Right hindlimb (tissue), 1 donor: ENCODE results near the gene SGTA.
"Not testable (repeated sequence)": the region's sequence is repeated elsewhere in the genome, so short reads cannot be mapped to it uniquely, and the experiment has no call there.

ENCODE experiments used
- DNase-seq: peaks from one replicate; pipeline ENCODE4 v3.0.0-alpha.2; 2018

SGTA gene

DNA sequence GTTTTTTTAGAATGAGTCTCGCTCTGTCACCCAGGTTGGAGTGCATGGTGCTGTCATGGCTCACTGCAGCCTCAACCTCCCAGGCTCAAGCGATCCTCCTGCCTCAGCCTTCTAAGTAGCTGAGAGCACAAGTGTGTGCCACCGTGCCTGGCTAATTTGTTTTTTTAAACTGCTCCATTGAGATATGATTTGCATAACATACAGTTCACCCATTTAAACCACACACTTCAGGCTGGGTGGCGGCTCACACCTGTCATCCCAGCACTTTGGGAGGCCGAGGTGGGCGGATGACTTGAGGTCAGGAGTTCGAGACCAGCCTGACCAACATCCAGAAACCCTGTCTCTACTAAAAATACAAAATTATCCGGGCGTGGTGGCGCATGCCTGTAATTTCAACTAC lies 9.6 kb upstream of the SGTA start:
- not testable (repeated sequence) for DNase-seq

DNA sequence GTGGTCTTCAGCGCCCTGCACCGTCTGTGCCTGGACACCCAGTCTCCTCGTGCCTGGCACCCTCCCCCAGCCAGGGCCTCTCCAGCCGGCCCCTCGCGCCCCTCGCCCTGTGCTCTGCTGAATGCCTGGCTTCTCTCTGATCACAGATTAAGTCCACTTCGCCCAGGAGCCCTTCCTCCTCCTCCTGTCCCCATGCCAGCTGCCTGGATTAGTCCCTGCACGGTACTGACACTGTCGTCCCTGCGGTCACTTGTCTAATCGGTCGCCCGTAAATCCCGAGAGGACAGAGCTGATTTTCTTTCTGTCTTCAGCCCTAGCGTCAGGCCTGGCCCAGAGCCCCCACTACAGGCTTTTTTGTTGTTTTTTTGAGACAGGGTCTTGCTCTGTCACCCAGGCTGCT lies 8.8 kb upstream of the SGTA start:
- DNase-seq: no peak

DNA sequence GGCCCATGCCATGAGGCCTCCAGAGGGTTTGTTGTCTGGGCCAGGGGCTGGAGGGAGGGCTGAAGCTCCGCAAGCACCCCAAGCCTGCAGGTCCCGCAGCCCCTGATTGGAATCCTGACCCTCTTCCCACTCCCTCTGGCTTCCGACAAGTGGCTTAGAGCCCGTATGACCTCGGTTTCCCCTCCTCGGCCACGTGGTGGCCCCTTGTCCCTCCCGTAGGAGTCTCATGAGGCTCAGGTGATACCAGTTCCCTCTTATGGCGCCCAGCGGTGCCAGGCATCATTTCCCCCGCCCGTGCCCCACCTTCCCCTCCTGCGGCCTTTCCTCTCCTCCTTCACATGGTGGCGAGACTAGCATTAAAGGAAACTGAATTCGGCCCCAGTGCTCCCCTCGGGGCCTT lies 8.4 kb upstream of the SGTA start:
- DNase-seq: no peak

DNA sequence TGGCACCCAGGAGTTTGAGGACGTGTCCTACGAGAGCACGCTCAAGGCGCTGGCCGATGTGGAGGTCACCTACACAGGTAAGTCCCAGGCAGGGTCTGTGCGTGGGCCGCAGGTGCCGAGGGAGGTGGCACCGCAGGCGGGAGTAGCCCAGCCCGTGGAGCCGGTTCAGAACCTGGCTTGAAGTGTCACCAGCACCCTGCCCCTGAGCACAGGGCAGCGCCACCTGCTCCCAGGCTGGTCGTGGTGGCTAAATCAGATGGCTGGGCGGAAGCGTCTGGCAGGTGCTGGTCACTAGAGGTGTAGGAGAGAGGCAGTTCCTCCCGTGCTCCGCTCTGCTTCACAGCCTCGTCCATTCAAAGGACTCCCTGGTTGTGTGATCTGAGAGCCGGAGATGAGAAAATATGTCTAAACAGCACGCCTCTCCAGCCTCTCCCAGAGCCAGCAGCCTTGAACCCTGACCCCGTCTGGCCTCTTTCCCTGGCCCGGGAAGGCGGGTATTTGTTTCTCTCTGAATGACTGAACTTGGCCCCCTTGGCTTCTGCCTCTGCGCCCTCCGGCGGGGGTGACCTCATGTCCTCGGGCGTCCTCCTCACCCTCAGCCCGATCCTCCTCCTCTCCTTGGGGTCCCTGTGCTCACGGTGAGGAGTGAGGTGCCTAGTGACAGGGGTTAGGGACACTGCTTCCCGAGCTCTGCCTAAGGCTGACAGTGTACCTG lies 7.6 kb upstream of the SGTA start:
- no peak for DNase-seq

DNA sequence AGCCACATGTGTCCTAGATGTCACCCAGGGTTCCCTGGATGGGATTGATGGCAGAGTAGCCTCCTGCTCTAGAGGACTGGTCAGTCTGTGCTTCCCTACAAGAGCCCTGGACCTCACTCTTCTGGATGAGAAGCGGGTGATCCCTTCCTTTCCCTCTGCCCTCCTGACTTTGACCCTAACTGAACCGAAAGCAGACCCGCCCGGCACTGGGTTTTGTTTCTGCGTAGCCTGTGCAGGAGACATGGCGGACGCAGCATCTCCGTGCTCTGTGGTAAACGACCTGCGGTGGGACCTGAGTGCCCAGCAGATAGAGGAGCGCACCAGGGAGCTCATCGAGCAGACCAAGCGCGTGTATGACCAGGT lies 7.1 kb upstream of the SGTA start:
- no peak for DNase-seq

DNA sequence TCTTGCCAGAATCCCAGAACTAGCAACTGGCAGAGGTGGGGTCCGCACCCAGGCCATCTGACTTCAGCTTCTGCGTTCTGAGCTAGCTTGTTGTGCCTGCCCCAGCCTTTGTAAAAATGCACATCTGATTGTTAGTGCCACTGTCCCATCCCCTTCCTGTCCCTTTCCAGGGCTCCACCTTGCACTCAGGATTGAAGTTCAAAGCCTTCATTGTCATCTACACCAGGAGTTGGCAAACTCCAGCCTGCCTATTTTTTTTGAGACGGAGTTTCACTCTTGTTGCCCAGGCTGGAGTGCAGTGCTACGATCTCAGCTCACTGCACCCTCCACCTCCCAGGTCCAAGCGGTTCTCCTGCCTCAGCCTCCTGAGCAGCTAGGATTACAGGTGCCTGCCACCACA lies 5.2 kb upstream of the SGTA start:
- no peak for DNase-seq

DNA sequence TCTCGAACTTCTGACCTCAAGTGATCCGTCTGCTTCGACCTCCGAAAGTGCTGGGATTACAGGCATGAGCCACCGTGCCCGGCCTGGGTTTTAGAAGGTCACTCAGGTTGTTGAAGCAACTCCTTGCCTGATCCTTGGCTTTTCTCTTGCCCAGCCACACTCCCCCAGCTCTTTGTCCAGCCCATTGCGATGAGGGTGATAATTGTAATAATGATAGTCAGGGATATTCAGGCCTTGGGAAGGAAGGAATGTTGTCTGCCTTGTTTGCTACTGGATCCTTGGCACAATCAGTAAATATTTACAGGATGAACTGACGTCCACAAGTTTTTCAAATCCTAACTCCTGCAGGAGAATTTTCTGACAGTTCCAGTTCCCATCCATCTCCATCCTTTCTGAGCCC lies 4.0 kb upstream of the SGTA start:
- no peak for DNase-seq

DNA sequence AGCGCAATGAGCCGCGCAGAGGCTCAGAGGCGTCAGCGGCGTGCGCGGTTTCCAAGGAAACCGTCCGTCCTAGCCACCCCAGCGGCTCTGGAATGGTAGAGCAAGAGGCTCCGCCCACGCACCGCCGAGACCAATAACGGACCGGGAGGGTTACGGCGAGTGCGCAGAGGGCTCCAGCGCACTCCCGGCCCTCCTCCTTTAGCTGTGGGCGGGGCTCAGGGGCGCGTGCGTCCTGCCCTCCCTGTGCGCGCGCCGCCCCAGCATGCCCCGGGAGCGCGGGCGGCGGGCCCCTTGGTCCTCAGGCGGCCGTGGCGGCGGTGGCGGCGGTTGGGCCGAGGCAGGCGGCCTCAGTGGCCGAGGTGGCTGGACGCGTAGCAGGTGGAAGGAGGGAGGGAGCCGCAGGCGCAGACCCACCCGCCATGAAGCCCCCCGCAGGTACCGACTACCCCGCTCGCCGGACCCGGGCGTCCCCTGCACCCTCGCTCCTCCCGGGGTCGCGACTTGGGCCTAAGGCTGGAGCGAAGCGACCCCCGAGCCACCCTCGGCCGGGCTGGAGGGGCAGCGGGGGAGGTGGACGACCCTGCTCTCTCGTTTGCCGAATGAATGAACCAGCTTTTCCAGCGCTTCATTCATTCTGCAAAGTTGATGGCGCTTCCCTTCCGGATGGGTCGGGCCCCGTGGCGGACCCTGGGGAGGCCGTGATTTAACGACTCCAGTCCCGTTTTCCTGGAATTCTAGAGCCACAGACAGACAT lies 2.3 kb upstream of the SGTA start, which contains the start of gene THOP1:
Gene THOP1, plus strand, starts transcription at position 260 of the 754 bp plus-strand sequence. Its CDS starts 160 bp downstream, at position 420.
- DNase-seq: peak; percentile 99

DNA sequence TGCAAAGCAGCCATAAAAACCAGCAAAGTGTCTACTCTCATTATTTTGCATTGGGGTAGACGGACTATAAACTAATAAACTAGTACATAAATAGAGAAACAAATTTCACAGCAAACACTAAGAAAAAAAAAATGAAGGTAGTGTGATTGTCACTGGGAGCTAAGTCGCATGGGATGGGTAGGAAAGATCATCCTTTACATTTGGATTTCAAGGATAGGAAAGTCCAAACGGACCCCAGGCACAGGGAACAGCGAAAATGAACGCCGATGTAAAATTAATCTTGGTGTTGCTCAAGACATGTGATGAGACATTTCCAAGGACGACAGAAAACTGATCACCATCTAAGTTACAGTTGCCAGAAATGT lies 690 bp upstream of the SGTA start:
- no peak for DNase-seq

DNA sequence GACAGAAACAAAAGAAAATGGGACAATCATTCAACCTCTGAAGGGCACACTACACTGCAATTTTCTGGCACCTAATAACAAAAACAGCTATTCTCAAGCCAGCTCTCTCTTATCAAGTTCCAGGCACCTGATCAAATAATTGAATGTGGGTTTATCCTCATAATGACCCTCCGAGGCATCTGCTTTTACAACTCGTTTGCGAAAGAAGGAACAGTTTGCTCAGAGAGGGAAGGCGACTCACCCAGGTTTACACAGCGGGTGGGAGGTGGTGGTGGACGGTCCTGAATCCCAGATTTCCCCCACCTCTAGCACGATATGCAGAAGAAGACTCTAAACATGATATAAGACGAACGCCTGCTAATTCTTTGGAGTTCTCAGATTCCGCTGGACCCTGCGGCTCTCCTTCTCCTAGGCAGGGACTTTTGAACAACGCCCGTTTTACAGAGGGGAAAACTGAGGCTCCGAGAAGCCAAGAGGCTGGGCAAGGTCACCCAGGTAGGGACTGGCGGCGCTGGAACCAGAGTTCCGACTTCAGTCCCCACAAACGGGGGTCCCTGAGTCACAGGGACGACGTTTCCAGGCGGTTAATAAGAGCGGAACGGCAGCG lies 641 bp downstream of the SGTA start:
- no peak for DNase-seq

DNA sequence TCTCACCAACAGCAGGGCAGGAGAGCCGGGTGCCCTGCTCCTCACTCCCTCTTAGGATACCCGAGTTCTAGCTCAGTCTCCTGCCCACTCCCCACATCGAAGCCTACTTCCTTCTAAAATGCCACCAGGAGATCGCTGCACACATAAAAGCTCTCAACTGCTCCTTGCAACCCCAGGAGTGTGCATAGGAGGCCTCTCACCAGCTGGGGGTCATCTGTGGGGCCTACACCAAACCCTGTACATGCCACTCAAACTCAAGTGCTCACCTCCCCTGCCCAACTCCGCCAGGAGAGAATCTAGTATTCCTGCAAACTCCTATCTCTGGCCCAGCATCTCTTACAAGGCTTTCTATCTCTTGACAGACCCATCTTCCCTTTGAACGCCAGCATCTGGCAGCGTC lies 2.8 kb downstream of the SGTA start:
- DNase-seq: no peak

DNA sequence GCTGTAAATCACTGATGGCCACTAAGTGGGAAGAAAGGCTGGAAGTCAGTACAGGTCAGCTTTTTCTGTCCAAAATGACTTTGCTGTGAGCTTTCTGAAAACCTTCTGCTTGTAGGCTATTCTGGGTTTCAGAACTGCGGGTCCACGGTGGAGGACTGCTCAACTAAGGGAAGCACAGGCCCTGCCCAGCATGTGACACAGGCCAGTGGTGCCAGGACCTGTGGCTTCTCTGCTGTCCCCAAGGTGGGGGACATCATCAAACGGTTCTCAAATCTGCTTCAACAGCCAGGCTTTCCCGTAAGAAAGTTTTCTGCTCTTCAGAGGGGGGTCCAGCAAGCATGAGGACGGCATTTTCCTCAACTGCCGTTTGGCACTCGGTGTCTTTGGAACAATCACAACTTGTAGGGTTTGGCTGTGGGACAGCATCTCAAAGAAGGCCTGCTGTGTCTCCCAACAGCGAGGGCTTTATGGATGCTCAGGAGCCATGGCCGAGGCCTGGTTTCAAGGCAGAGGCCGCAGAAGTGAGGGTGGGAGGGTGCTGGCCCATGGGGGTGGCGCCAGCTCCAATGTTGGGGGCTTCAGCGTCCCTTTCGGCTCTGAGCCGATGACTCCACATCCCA lies 3.8 kb downstream of the SGTA start:
- DNase-seq: no peak

DNA sequence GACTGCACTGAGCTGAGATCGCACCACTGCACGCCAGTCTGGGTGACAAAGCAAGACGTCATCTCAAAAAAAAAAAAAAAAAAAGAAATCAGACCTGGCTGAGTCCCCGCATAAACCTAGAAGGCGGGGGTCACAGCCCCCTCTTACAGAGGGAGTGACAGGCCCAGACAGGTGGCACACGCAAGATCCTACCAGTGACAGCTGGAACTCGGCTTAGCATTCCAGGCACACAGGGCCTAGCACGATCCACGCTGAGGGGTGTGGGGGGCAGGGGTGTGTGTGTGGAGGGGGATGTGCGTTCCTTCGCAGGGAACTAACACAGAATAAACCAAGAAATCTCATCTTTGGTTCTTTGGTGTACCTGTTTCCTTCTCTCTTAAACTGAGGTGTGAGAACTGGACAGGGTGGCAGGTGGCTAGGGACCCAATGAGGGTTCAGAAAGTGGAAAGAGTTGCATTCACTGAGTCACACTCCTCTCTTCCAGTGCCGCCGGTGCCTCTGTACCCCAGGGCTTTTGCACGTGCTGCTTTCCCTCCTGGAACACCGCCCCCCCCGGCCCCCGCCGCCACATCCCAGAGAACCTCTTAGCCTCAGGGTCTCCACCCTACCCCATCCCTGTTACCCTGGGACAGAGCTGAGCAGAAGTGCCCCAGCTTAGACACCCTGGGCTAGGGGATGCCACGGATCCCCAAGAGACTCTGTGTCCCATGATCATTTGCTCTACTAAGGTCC lies 5.0 kb downstream of the SGTA start:
- peak; percentile 50 for DNase-seq

DNA sequence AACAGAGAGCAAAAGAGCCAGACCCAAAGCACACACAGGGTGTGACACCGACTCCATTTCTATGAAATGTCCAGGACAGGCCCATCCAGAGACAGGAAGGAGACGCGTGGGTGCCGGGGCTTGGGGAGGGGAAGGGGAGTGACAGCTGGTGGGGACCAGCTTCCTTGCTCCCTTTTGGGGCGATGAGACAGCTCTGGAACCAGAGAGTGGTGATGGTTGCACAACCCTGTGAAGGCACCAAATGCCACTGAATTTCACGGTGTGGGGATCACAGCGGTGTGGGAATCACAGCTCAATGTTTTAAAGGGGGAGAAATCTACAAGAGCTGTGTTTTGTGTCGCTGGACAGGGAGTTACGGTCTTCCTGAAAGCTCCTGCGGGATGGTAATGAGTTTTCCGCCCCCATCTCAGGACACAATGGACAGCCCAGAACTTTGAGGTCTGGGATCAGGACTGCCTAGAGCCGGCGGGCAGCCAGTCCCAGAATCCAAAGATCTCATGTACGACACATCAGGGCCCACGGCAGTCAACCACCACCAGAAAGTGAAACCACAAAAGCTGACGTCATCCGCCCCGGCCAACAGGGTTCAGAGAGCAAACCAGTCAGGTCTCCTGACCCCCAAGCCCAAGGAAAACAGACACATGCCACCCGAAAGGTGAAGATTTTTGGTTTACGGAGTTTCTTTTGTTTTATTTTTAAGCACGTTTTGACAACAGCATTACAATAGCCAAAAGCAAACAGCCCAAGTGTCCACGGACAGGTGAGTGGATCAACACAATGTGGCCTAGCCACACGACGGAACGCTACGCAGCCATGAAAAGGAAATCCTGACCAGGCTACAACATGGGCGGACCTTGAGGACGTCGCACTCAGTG lies 7.3 kb downstream of the SGTA start:
- DNase-seq: peak; percentile 42

DNA sequence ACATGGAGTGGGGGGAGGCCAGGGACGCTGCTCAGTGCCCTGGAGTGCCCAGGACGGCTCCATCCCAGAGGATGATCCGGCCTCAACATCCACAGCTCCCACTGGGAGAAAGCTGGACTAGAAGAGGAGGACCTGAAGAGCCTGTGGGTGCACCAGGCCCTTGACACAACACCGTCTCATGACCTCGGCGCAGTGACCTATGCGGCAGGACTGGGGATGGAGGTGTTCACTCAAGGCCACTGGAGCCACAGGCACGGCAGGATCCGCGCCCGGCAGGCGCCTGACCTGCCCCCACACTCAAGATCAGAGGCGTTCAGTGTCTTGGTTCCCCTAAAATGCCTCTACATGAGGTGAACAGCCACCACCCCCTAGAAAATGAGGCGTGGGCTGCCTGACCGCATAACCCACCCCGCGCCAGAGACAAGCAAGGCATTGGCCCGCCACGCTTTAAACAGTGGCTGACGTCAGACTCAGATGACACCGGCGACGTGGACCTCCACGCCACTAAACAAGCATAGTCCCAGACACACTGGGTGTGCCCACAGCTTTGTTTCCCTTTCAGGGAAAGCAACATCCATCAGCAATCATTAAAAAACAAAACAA lies 8.0 kb downstream of the SGTA start:
- no peak for DNase-seq

DNA sequence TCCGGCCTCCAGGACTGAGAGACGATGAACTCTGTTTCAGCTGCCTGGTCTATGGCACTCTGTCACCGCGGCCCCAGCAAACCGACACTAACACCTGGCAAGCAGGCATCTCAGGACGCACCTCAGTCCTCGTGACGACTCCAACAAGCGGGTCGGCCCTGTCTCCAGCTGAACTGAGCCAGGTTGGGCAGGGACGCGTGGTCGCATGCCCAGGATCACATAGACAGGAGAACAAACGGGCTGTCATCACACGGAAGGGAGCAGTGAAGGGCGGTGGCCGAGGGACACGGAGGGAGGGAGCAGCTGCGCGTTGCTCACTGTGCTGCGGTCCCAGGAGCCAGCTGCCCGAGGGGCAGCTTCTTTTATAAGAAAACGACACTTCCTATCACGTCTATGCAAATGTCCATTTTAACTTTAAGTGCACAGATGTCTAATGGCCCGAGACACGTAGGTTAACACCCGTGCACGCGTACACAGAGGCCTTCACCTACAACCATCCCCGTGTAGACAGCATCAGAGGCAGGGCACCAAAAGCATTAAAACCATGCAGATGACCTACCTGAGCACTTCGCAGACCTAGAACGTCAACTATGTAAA lies 8.9 kb downstream of the SGTA start:
- DNase-seq: no peak

DNA sequence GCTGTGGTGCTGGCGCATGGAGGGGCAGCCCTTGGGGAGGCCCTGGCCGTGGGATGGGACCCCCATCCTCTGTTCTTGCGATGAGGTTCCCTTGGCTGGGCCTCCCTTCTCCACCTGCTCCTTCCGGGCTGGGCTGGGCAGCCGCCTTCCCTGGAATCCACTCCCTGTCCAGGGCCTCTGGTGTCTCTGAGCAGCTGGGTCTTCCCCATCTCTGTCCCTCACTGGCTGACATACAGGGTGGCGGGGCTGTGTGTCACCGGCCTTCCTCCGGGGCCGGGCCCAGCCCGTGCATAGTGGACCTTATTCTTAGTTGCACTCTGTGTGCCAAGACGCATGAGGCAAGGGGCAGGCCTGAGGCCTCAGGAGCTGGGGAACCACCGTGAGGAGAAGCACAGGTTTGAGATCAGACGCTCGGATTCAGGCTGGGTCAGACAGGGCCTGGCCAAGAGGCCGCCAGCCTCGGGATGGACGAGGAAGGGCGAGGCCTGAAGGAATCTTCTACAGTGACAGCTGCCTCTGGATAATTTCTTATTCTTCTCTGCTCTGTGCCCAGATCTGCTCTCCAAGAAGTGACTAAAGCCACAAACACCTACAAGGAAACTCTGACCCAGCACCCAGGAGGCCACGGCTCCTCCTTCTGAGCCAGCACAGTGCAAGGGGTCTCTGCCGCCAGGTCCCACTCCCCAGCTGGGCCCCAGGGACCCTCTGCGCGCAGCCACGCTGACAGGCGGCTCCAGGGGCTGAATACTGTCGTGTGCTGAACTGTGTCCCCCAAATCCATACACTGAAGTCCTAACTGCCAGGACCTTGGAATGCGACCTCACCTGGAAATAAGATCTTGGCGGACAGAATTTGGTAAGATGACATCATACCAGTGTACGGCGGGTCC lies 11.0 kb downstream of the SGTA start:
- DNase-seq: peak; percentile 57

DNA sequence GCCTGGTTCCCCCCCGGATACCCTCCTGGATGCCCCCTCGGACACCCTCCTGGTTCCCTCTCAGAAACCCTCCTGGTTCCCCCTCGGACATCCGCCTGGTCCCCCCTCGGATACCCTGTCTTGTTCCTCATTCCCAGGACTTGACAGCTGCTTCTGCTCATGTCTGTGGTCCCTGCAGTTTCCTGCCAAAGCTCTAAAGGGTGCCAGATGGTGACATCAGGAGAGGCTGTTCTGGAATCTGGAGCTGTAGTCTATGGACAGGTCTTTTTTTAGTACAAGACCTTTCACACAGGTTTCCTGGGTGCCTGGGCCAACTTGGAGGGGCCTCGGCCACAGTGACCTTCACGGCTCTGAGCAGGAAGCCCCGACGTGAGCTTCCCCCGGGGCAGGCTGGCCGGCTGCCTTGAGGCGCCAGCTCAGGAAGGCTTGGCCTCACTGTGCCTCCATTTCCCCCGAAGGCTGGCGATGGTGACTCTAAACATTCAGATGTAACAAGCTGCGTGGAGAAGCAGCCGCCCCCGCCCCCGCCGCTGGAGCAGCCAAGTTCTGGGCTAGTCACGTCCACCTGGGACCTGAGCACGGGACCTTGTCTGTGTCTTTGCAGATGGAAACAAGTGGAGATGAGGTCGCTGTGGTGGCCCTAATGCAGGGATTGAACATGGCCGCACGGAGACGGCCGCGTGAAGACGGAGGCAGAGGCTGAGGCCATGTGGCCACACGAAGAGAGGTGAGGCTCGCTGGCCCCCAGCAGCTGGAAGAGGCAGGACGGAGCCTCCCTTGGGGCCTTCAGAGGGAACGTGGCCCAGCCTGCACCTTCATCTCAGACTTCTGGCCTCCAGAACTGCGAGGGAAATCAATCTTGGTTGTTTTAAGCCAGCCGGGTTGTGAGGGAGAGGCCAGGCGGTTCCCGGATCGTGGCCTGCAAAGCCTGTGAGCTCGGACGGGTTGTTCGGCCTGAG lies 12.7 kb downstream of the SGTA start:
- DNase-seq: peak; percentile 73

DNA sequence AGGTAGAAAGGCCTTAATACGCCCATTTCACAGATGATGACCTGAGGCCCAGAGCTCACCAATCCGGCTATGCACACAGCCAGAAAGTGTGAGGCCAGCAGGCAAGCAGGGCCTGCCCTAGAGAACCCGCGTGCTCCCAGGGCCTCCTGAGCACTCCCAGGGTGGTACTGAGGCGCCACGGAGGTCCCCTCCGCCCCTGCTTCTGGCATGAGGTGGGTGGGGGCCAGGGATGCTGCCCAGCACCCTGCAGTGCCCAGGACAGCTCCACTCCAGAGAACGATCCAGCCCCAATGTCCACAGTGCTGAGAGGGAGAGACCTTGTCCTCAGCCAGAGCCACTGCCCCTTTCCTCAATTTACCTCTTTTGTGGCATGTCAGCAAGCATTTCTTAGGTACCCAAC lies 13.9 kb downstream of the SGTA start:
- no peak for DNase-seq
